Embryonic facial prominence (tissue), 1 donor: ENCODE results near the gene CC2D1A.

ENCODE experiments used
- DNase-seq: peaks from one replicate; pipeline ENCODE4 v3.0.0-alpha.2; 2016; ENCODE audit errors: extremely low spot score

CC2D1A gene

GRCh38 chr19:13980340-13980739 lies 74.3 kb downstream of the CC2D1A start:
- DNase-seq, result no peak
